A549 (cell line): ENCODE data around the gene GTF2H1.

Source experiments
- BCL3 ChIP-seq: fragments of >200 bp; sonication (Bioruptor Twin); formaldehyde crosslinking; IDR thresholded peaks from 3 replicates; pipeline ENCODE4 v1.6.1; 2016
- TF ChIP-seq, protein P1 (sequence below): fragments of >200 bp; sonication (Bioruptor Twin); formaldehyde crosslinking; IDR thresholded peaks from 3 replicates; pipeline ENCODE4 v1.5.1; 2016

- TF ChIP-seq, protein P1, sequence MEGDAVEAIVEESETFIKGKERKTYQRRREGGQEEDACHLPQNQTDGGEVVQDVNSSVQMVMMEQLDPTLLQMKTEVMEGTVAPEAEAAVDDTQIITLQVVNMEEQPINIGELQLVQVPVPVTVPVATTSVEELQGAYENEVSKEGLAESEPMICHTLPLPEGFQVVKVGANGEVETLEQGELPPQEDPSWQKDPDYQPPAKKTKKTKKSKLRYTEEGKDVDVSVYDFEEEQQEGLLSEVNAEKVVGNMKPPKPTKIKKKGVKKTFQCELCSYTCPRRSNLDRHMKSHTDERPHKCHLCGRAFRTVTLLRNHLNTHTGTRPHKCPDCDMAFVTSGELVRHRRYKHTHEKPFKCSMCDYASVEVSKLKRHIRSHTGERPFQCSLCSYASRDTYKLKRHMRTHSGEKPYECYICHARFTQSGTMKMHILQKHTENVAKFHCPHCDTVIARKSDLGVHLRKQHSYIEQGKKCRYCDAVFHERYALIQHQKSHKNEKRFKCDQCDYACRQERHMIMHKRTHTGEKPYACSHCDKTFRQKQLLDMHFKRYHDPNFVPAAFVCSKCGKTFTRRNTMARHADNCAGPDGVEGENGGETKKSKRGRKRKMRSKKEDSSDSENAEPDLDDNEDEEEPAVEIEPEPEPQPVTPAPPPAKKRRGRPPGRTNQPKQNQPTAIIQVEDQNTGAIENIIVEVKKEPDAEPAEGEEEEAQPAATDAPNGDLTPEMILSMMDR = no peak
- no peak for TF ChIP-seq BCL3
Observed at GRCh38 chr11:18312663-18313420, 9.5 kb upstream of the GTF2H1 start.
